Testis (tissue), 2 donors: ENCODE results near the gene COL25A1.

ENCODE experiments used
- CTCF ChIP-seq, 3 experiments: fragments of 450-650 bp in 2 of 3; fragments of 200-600 bp in 1 of 3; sonication (generic) in 1 of 3; IDR thresholded peaks; one replicate each; pipeline ENCODE4 v1.5.1; 2016 to 2019; ENCODE audit warnings: antibody characterized with exemption in 3 of 3, mild to moderate bottlenecking in 2 of 3, moderate library complexity in 1 of 3
- POLR2A ChIP-seq: fragments of 450-650 bp; IDR thresholded peaks from one replicate; pipeline ENCODE4 v1.6.1; 2017; ENCODE audit warnings: antibody characterized with exemption, mild to moderate bottlenecking, moderate library complexity

- TF ChIP-seq POLR2A (no peak), CTCF (IDR thresholded peaks at IDR 0.05) (no peak)
Observed at GRCh38 chr4:109177096-109177810, 125.2 kb downstream of the COL25A1 start.
